ENCODE measurements around the gene THRB.

Gene THRB

GRCh38 chr3:24487325-24488262, 7.1 kb downstream of the THRB start:
- FAIRE-seq, result no peak

GRCh38 chr3:24485511-24485910, 9.1 kb downstream of the THRB start:
- no peak for FAIRE-seq

GRCh38 chr3:24483873-24484272, 10.8 kb downstream of the THRB start:
- no peak for FAIRE-seq

GRCh38 chr3:24482096-24482705, 12.4 kb downstream of the THRB start:
- no peak for FAIRE-seq

GRCh38 chr3:24481193-24481592, 13.5 kb downstream of the THRB start:
- no peak for FAIRE-seq

- FAIRE-seq, result no peak
These were observed 14.2 kb downstream of the THRB start for GRCh38 chr3:24480497-24480896.

GRCh38 chr3:24479816-24480215, 14.8 kb downstream of the THRB start:
- FAIRE-seq, result no peak

GRCh38 chr3:24476871-24477656, 17.6 kb downstream of the THRB start:
- FAIRE-seq, result no peak

- FAIRE-seq, result no peak
These were observed 18.7 kb downstream of the THRB start for GRCh38 chr3:24475925-24476324.

GRCh38 chr3:24474862-24475261, 19.8 kb downstream of the THRB start:
- no peak for FAIRE-seq

- FAIRE-seq, result no peak
These were observed 22.3 kb downstream of the THRB start for GRCh38 chr3:24472358-24472757.

GRCh38 chr3:24471486-24471885, 23.2 kb downstream of the THRB start:
- FAIRE-seq, result no peak

GRCh38 chr3:24470277-24470676, 24.4 kb downstream of the THRB start:
- no peak for FAIRE-seq

- FAIRE-seq, result no peak
These were observed 30.3 kb downstream of the THRB start for GRCh38 chr3:24464389-24464788.

- FAIRE-seq, result no peak
These were observed 31.9 kb downstream of the THRB start for GRCh38 chr3:24462737-24463136.

GRCh38 chr3:24460974-24461373, 33.7 kb downstream of the THRB start:
- FAIRE-seq, result no peak

- no peak for FAIRE-seq
These were observed 36.9 kb downstream of the THRB start for GRCh38 chr3:24457719-24458118.

- FAIRE-seq, result no peak
These were observed 39.8 kb downstream of the THRB start for GRCh38 chr3:24454856-24455255.

- no peak for FAIRE-seq
These were observed 40.3 kb downstream of the THRB start for GRCh38 chr3:24454393-24454792.

- FAIRE-seq, result no peak
These were observed 43.1 kb downstream of the THRB start for GRCh38 chr3:24451461-24452099.

- FAIRE-seq, result no peak
These were observed 44.3 kb downstream of the THRB start for GRCh38 chr3:24450160-24450907.

GRCh38 chr3:24447836-24448235, 46.8 kb downstream of the THRB start:
- no peak for FAIRE-seq

Data from endometrium (tissue), 2 donors.